Trophoblast cell (in vitro differentiated cells and primary cell): ENCODE data around the gene CD207. TPM values are rescaled to one million over a fixed set of nuclear protein-coding genes. Genes with fewer than 3 reads are reported as not detected.
"Not testable (repeated sequence)": the region's sequence is repeated elsewhere in the genome, so short reads cannot be mapped to it uniquely, and the experiment has no call there.

Experiments
- DNase-seq, 2 donors: peaks; one replicate each; pipeline ENCODE4 v3.0.0-alpha.2; 2016
- H2AFZ ChIP-seq: 2 replicates; pipeline ENCODE4 v1.6.1; 2013; ENCODE audit warnings: low read length, moderate library complexity, mild to moderate bottlenecking; ENCODE audit not compliant: insufficient read depth, poor library complexity
- H2AK5ac ChIP-seq: 2 replicates; pipeline ENCODE4 v1.6.1; 2013; ENCODE audit warnings: mild to moderate bottlenecking, low read length
- H2BK120ac ChIP-seq: 2 replicates; pipeline ENCODE4 v1.6.1; 2013; ENCODE audit warnings: low read length, mild to moderate bottlenecking, moderate library complexity; ENCODE audit not compliant: insufficient read depth, poor library complexity
- H2BK12ac ChIP-seq: 2 replicates; pipeline ENCODE4 v1.6.1; 2013; ENCODE audit warnings: mild to moderate bottlenecking, low read length, moderate library complexity
- H2BK5ac ChIP-seq: 2 replicates; pipeline ENCODE4 v1.6.1; 2013; ENCODE audit warnings: low read length, low read depth, moderate library complexity, mild to moderate bottlenecking; ENCODE audit not compliant: poor library complexity
- H3K14ac ChIP-seq: 2 replicates; pipeline ENCODE4 v1.6.1; 2013; ENCODE audit warnings: mild to moderate bottlenecking, low read length
- H3K18ac ChIP-seq: 2 replicates; pipeline ENCODE4 v1.6.1; 2013; ENCODE audit warnings: mild to moderate bottlenecking, low read length
- H3K23ac ChIP-seq: 2 replicates; pipeline ENCODE4 v1.6.1; 2013; ENCODE audit warnings: low read length
- H3K27ac ChIP-seq: 2 replicates; pipeline ENCODE4 v1.5.1; 2013; ENCODE audit warnings: low read depth, mild to moderate bottlenecking, inconsistent platforms, low read length, moderate library complexity
- H3K27me3 ChIP-seq: 2 replicates; pipeline ENCODE4 v1.6.1; 2013; ENCODE audit warnings: inconsistent platforms, mild to moderate bottlenecking, low read length, moderate library complexity; ENCODE audit not compliant: insufficient read depth
- H3K36me3 ChIP-seq, 2 experiments: 1 replicate in 1 of 2; 2 replicates in 1 of 2; pipeline ENCODE4 v1.6.1; 2013; ENCODE audit warnings: low read length in 2 of 2, mild to moderate bottlenecking in 2 of 2, moderate library complexity in 1 of 2; ENCODE audit not compliant: insufficient read depth in 2 of 2, control insufficient read depth in 1 of 2
- H3K4ac ChIP-seq: 2 replicates; pipeline ENCODE4 v1.6.1; 2013; ENCODE audit warnings: low read depth, mild to moderate bottlenecking, low read length, moderate library complexity
- H3K4me1 ChIP-seq, 2 experiments: 1 replicate in 1 of 2; 2 replicates in 1 of 2; pipeline ENCODE4 v1.6.1; 2013; ENCODE audit warnings: low read length in 2 of 2, mild to moderate bottlenecking in 2 of 2, moderate library complexity in 1 of 2; ENCODE audit not compliant: insufficient read depth in 2 of 2, control insufficient read depth in 1 of 2
- H3K4me2 ChIP-seq: 2 replicates; pipeline ENCODE4 v1.6.1; 2013; ENCODE audit warnings: inconsistent platforms, mild to moderate bottlenecking, low read length, moderate library complexity
- H3K4me3 ChIP-seq: 2 replicates; pipeline ENCODE4 v1.5.1; 2013; ENCODE audit warnings: mild to moderate bottlenecking, low read depth, low read length, inconsistent platforms
- H3K79me1 ChIP-seq: one replicate; pipeline ENCODE4 v1.6.1; 2013; ENCODE audit warnings: low read length
- H3K79me2 ChIP-seq: 2 replicates; pipeline ENCODE4 v1.6.1; 2013; ENCODE audit warnings: low read length, mild to moderate bottlenecking; ENCODE audit not compliant: control insufficient read depth, insufficient read depth, poor library complexity
- H3K9ac ChIP-seq: 2 replicates; pipeline ENCODE4 v1.6.1; 2013; ENCODE audit warnings: mild to moderate bottlenecking, low read length
- H3K9me3 ChIP-seq: 2 replicates; pipeline ENCODE4 v1.6.1; 2013; ENCODE audit warnings: low read depth, mild to moderate bottlenecking, control low read depth, inconsistent platforms, low read length; ENCODE audit not compliant: insufficient read depth
- H4K12ac ChIP-seq: 2 replicates; pipeline ENCODE4 v1.6.1; 2013; ENCODE audit warnings: low read depth, mild to moderate bottlenecking, low read length, moderate library complexity
- H4K8ac ChIP-seq: 2 replicates; pipeline ENCODE4 v1.6.1; 2013; ENCODE audit warnings: low read depth, mild to moderate bottlenecking, low read length, moderate library complexity
- H4K91ac ChIP-seq: one replicate; pipeline ENCODE4 v1.6.1; 2013; ENCODE audit warnings: low read depth, mild to moderate bottlenecking, low read length, moderate library complexity
- WGBS: extraction: QIAGEN DNeasy Blood & Tissue Kit; methylation state at CpG from one replicate; pipeline ENCODE4 v1.1.7; 2013; ENCODE audit warnings: missing lambda C conversion rate; ENCODE audit not compliant: insufficient read length, insufficient coverage; ENCODE audit errors: extremely low coverage; 5-methylcytosine and 5-hydroxymethylcytosine counted together
- polyA plus RNA-seq: library from polyadenylated mRNA; stranded (reverse); fragments of 200-250 nt; gene quantifications from 2 replicates; pipeline ENCODE4 v1.2.3, GENCODE V29; 2013

CD207 gene
- not detected in 2 replicates for polyA plus RNA-seq

DNA sequence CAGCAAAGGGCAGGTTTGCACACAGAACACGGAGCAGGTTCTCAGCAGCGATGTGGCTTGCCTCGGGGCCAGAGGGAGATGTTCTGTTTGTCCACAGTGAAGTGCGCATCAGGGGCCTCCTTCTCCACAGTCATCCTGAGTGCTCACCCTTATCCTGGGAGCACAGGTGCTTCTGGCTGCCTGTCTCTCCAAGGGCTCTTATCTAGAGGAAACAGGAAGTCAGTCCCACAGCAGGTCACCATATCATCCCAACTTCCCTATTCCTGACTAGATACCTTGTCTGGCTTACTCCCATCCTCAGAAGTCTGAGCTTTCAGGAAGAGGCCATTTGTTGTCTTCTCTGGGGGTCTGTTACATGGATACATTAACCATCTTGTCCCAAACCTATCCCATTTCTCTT is at the start of gene CD207:
Gene CD207, minus strand, starts transcription at position 174 of the 400 bp plus-strand sequence. Its CDS starts 40 bp downstream, at position 134.
- H4K8ac ChIP-seq: no peak within 1 kb of the TSS
- no peak within 1 kb of the TSS for H3K23ac ChIP-seq
- H3K79me2 ChIP-seq: no peaks in the 10 kb centered on the region
- H3K4me1 ChIP-seq: no peaks in the 10 kb centered on the region
- no peak within 1 kb of the TSS for H4K12ac ChIP-seq
- H3K4ac ChIP-seq: no peak within 1 kb of the TSS
- H2BK120ac ChIP-seq: no peak within 1 kb of the TSS
- no CpG with 5 or more reads among the region's 4 CpGs for WGBS
- H3K27ac ChIP-seq: no peak within 1 kb of the TSS
- H3K14ac ChIP-seq: no peak within 1 kb of the TSS
- H3K79me1 ChIP-seq: no peaks in the 10 kb centered on the region
- H3K4me2 ChIP-seq: no peak within 1 kb of the TSS
- no peak within 1 kb of the TSS for H2AK5ac ChIP-seq
- peaks cover 1% of the 10 kb centered on the region for H3K9me3 ChIP-seq
- H2BK5ac ChIP-seq: no peak within 1 kb of the TSS
- no peak within 1 kb of the TSS for H3K4me3 ChIP-seq
- no peak within 1 kb of the TSS for H4K91ac ChIP-seq
- no peaks in the 10 kb centered on the region for H3K27me3 ChIP-seq
- H3K18ac ChIP-seq: no peak within 1 kb of the TSS
- no peaks in the 10 kb centered on the region for H3K36me3 ChIP-seq
- H2AFZ ChIP-seq: no peak within 1 kb of the TSS
- DNase-seq: no peak
- H3K9ac ChIP-seq: no peak within 1 kb of the TSS
- no peak within 1 kb of the TSS for H2BK12ac ChIP-seq

- not testable (repeated sequence) for H3K4me3 ChIP-seq, H4K91ac ChIP-seq, H3K36me3 ChIP-seq, H3K4me1 ChIP-seq, H2BK120ac ChIP-seq, H2AK5ac ChIP-seq, H3K4me2 ChIP-seq, H2BK5ac ChIP-seq, H3K79me2 ChIP-seq, H2AFZ ChIP-seq, DNase-seq, H2BK12ac ChIP-seq, H3K23ac ChIP-seq, H3K9me3 ChIP-seq, H3K4ac ChIP-seq, H4K8ac ChIP-seq, H3K9ac ChIP-seq, H3K27ac ChIP-seq, H4K12ac ChIP-seq, H3K14ac ChIP-seq, H3K79me1 ChIP-seq, H3K18ac ChIP-seq
- no CpG with 5 or more reads among the region's 3 CpGs for WGBS
- H3K27me3 ChIP-seq: peaks cover 11% of the 10 kb centered on the region
These were observed 42.9 kb upstream of the CD207 start for GRCh38 chr2:70878543-70878942.

GRCh38 chr2:70876138-70876537 is 40.5 kb upstream of the CD207 start:
- H3K4me2 ChIP-seq, H3K79me1 ChIP-seq: not testable (repeated sequence)
- no CpG with 5 or more reads among the region's 9 CpGs for WGBS

DNA sequence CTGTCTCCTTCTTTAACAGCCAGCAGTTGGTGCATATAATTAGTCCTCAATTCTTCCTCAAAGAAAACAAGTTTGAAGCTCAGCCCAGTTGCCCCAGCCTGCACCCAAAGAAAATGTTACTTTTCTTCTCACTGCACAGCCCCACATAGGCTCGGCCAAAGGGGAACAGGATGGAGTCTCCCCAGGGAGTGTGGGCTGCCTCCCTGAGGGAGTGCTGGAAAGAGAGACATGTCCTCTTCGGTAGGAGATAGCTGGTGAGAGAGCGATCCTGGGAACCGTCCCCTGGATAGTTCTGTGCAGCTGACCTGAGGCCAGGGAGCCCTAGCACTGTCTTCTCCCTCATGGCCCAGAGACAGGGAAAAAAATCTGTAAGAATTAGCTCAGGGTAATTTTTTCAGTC is 37.9 kb upstream of the CD207 start:
- Histone ChIP-seq H2BK120ac (no peak overlapping the region), H2BK5ac (no peak overlapping the region), H4K91ac (no peak overlapping the region), H3K4me3 (no peak overlapping the region), H3K79me1 (no peaks in the 10 kb centered on the region), H3K9ac (no peak overlapping the region), H3K36me3 (no peaks in the 10 kb centered on the region), H3K4me2 (no peak overlapping the region), H3K23ac (no peak overlapping the region), H2AFZ (no peak overlapping the region), H2BK12ac (no peak overlapping the region), H3K27ac (no peak overlapping the region), H3K27me3 (peaks cover 6% of the 10 kb centered on the region), H4K8ac (no peak overlapping the region), H3K9me3 (peaks cover 3% of the 10 kb centered on the region), H3K4me1 (peaks cover 0 to 2% of the 10 kb centered on the region in 2 experiments), H3K79me2 (no peaks in the 10 kb centered on the region), H4K12ac (no peak overlapping the region), H3K4ac (no peak overlapping the region), H2AK5ac (no peak overlapping the region), H3K14ac (no peak overlapping the region), H3K18ac (no peak overlapping the region)
- WGBS: no CpG with 5 or more reads among the region's 4 CpGs
- DNase-seq: no peak

More at GRCh38 chr2:70876138-70876537, 40.5 kb upstream of the CD207 start:
- not testable (repeated sequence) for H2BK12ac ChIP-seq, H3K9me3 ChIP-seq, H3K27ac ChIP-seq, H3K4ac ChIP-seq, H2AK5ac ChIP-seq, DNase-seq, H3K14ac ChIP-seq, H3K4me3 ChIP-seq, H2BK5ac ChIP-seq, H3K18ac ChIP-seq, H3K9ac ChIP-seq, H4K91ac ChIP-seq, H3K79me2 ChIP-seq, H4K12ac ChIP-seq, H3K4me1 ChIP-seq, H4K8ac ChIP-seq, H2AFZ ChIP-seq, H3K36me3 ChIP-seq, H2BK120ac ChIP-seq, H3K27me3 ChIP-seq, H3K23ac ChIP-seq
